HCT116 (cell line): Measurements from ENCODE around the gene ATP6V1B1. TPM values are rescaled to one million over a fixed set of nuclear protein-coding genes. Genes with fewer than 3 reads are reported as not detected.
"Not testable (repeated sequence)": the region's sequence is repeated elsewhere in the genome, so short reads cannot be mapped to it uniquely, and the experiment has no call there.

ENCODE experiments used
- ATAC-seq: fragments of 200-7000 bp; cut with Tn5 transposase; 2 replicates; pipeline ENCODE4 v1.9.1; 2020; ENCODE audit warnings: mild to moderate bottlenecking, moderate library complexity
- BruUV-seq: library from RNA; stranded (reverse); fragments of 400-500 nt; replicated peaks from 2 replicates; lab custom pipeline; 2021; lab: Mats Ljungman, UMichigan
- CTCF ChIA-PET: fragments of 300-600 bp; sonication (Branson Sonifier 250); formaldehyde crosslinking; loops from one replicate; lab custom pipeline; 2021; ENCODE audit warnings: antibody characterized with exemption; lab: Charles Lee
- POLR2A ChIA-PET: fragments of 300-600, 350-600 bp; sonication (Branson Sonifier 250); formaldehyde crosslinking; loops from one replicate; lab custom pipeline; 2021; ENCODE audit warnings: antibody characterized with exemption; lab: Charles Lee
- RAD21 ChIA-PET, 2 experiments: fragments of 300-600 bp; sonication (Branson Sonifier 250); formaldehyde crosslinking; loops; one replicate each; lab custom pipeline; 2023; ENCODE audit warnings: low total read pairs in 2 of 2; ENCODE audit not compliant: uncharacterized antibody in 2 of 2, unreplicated experiment in 2 of 2, low non-redundant PET in 1 of 2; lab: Charles Lee
- DNase-seq: peaks from one replicate; pipeline ENCODE4 v3.0.0-alpha.2; 2010; ENCODE audit warnings: low read depth, low spot score
- H2AFZ ChIP-seq: fragments of 200-600 bp; shearing (Covaris generic), sonication (generic); 2 replicates; pipeline ENCODE4 v1.6.1; 2017; ENCODE audit warnings: low read depth, mixed run types, mixed read lengths, antibody characterized with exemption, low read length; ENCODE audit not compliant: poor library complexity, severe bottlenecking
- H3K27ac ChIP-seq: 2 replicates; pipeline ENCODE4 v1.5.1; 2012; ENCODE audit warnings: low read depth, low read length
- H3K27me3 ChIP-seq: fragments of 200-600 bp; sonication (generic); 2 replicates; pipeline ENCODE4 v1.6.1; 2016; ENCODE audit warnings: mixed run types, low read length, mixed read lengths; ENCODE audit not compliant: insufficient read depth
- H3K36me3 ChIP-seq, 2 experiments: fragments of 200-500 bp in 1 of 2; fragments of 200-600 bp in 1 of 2; sonication (Bioruptor generic) in 1 of 2; sonication (generic) in 1 of 2; 2 replicates each; pipeline versions ENCODE4 v1.5.1 to v1.6.1; 2014 to 2016; ENCODE audit warnings: low read length in 2 of 2, inconsistent platforms in 1 of 2, mixed read lengths in 1 of 2, mixed run types in 1 of 2; ENCODE audit not compliant: insufficient read depth in 2 of 2, control insufficient read depth in 1 of 2
- H3K4me1 ChIP-seq, 2 experiments: fragments of 200-600 bp in 1 of 2; sonication (generic) in 1 of 2; 2 replicates each; pipeline versions ENCODE4 v1.5.1 to v1.6.1; 2012 to 2017; ENCODE audit warnings: low read length in 2 of 2, inconsistent platforms in 1 of 2, mild to moderate bottlenecking in 1 of 2, mixed read lengths in 1 of 2, mixed run types in 1 of 2, moderate library complexity in 1 of 2; ENCODE audit not compliant: insufficient read depth in 2 of 2, control insufficient read depth in 1 of 2
- H3K4me2 ChIP-seq: fragments of 200-600 bp; sonication (generic); 2 replicates; pipeline ENCODE4 v1.6.1; 2017; ENCODE audit warnings: mixed run types, low read length, mixed read lengths
- H3K4me3 ChIP-seq, 2 experiments: fragments of 200-600 bp in 1 of 2; sonication (generic) in 1 of 2; replicated peaks in 1 of 2; 2 replicates each; pipeline ENCODE4 v1.5.1; 2011 to 2016; ENCODE audit warnings: low read length in 2 of 2, control low read depth in 1 of 2, low read depth in 1 of 2, mild to moderate bottlenecking in 1 of 2, mixed read lengths in 1 of 2, mixed run types in 1 of 2
- H3K79me2 ChIP-seq: fragments of 200-600 bp; sonication (generic); 2 replicates; pipeline ENCODE4 v1.6.1; 2017; ENCODE audit warnings: mild to moderate bottlenecking, mixed run types, low read length, moderate library complexity, mixed read lengths; ENCODE audit not compliant: insufficient read depth
- H3K9ac ChIP-seq: fragments of 200-600 bp; sonication (generic); 2 replicates; pipeline ENCODE4 v1.6.1; 2016; ENCODE audit warnings: low read length, mixed read lengths
- H3K9me2 ChIP-seq: fragments of 200-600 bp; sonication (generic), shearing (Covaris generic); 2 replicates; pipeline ENCODE4 v1.6.1; 2017; ENCODE audit warnings: mixed run types, mild to moderate bottlenecking, moderate library complexity; ENCODE audit not compliant: insufficient read depth
- H3K9me3 ChIP-seq, 2 experiments: fragments of 200-500 bp in 1 of 2; fragments of 200-600 bp in 1 of 2; sonication (Bioruptor generic) in 1 of 2; sonication (generic) in 1 of 2; 2 replicates each; pipeline ENCODE4 v1.6.1; 2014 to 2017; ENCODE audit warnings: low read length in 2 of 2, mixed read lengths in 2 of 2, inconsistent platforms in 1 of 2, low read depth in 1 of 2, mild to moderate bottlenecking in 1 of 2, mixed run types in 1 of 2, moderate library complexity in 1 of 2; ENCODE audit not compliant: control insufficient read depth in 1 of 2, insufficient read depth in 1 of 2
- H4K20me1 ChIP-seq: fragments of 200-600 bp; sonication (generic), shearing (Covaris generic); 2 replicates; pipeline ENCODE4 v1.6.1; 2017; ENCODE audit warnings: mixed run types, mild to moderate bottlenecking, moderate library complexity; ENCODE audit not compliant: insufficient read depth
- CEBPB ChIP-seq: IDR thresholded peaks from 2 replicates; pipeline ENCODE4 v1.6.1; 2012; ENCODE audit warnings: low read depth
- EGR1 ChIP-seq: IDR thresholded peaks from 2 replicates; pipeline ENCODE4 v1.6.1; 2012; ENCODE audit warnings: low read depth
- ELF1 ChIP-seq: IDR thresholded peaks from 2 replicates; pipeline ENCODE4 v1.6.1; 2012; ENCODE audit warnings: low read depth, borderline replicate concordance
- FOSL1 ChIP-seq: IDR thresholded peaks from 2 replicates; pipeline ENCODE4 v1.6.1; 2012; ENCODE audit warnings: low read depth
- POLR2A ChIP-seq: IDR thresholded peaks from 2 replicates; pipeline ENCODE4 v1.7.0; 2011; ENCODE audit warnings: borderline replicate concordance; ENCODE audit not compliant: insufficient read depth, insufficient read length; ENCODE audit errors: extremely low read depth
- RAD21 ChIP-seq: IDR thresholded peaks from 2 replicates; pipeline ENCODE4 v1.6.1; 2012; ENCODE audit warnings: low read depth, mild to moderate bottlenecking
- SIN3A ChIP-seq: IDR thresholded peaks from 2 replicates; pipeline ENCODE4 v1.6.1; 2012; ENCODE audit warnings: low read depth
- SP1 ChIP-seq: IDR thresholded peaks from 2 replicates; pipeline ENCODE4 v1.6.1; 2012; ENCODE audit warnings: low read depth
- SRF ChIP-seq: IDR thresholded peaks from 2 replicates; pipeline ENCODE4 v1.6.1; 2012; ENCODE audit warnings: low read depth
- TCF7L2 ChIP-seq: IDR thresholded peaks from 2 replicates; pipeline ENCODE4 v1.7.0; 2011; ENCODE audit warnings: borderline replicate concordance, inconsistent platforms; ENCODE audit not compliant: insufficient read depth, insufficient read length; ENCODE audit errors: extremely low read depth
- YY1 ChIP-seq: IDR thresholded peaks from 2 replicates; pipeline ENCODE4 v1.6.1; 2011; ENCODE audit warnings: low read length, low read depth, moderate library complexity, mild to moderate bottlenecking; ENCODE audit not compliant: insufficient replicate concordance; ENCODE audit errors: extremely low read depth
- ZFX ChIP-seq: fragments of 450-650 bp; IDR thresholded peaks from 2 replicates; pipeline ENCODE4 v1.6.1; 2017
- ZNF274 ChIP-seq: fragments of 200-500 bp; sonication (Bioruptor generic); IDR thresholded peaks from 2 replicates; pipeline ENCODE4 v1.6.1; 2014; ENCODE audit warnings: mild to moderate bottlenecking, low read depth, low read length, inconsistent platforms
- intact Hi-C: fragments of 100-400 bp; cut with micrococcal nuclease; formaldehyde crosslinking; loops from 2 replicates; pipeline ENCODE4 v1.10.0; 2022
- total RNA-seq: library from RNA; stranded (reverse); gene quantifications from one replicate; pipeline ENCODE4 v1.2.1, GENCODE V29; 2021; ENCODE audit not compliant: unreplicated experiment
- TF ChIP-seq, protein P1 (sequence below): IDR thresholded peaks from 2 replicates; pipeline ENCODE4 v1.6.1; 2012; ENCODE audit warnings: low read depth
- TF ChIP-seq, protein P2 (sequence below): IDR thresholded peaks from 2 replicates; pipeline ENCODE4 v1.6.1; 2011; ENCODE audit warnings: mild to moderate bottlenecking, low read length, moderate library complexity; ENCODE audit not compliant: insufficient replicate concordance; ENCODE audit errors: extremely low read depth
- TF ChIP-seq, protein P3 (sequence below): IDR thresholded peaks from 2 replicates; pipeline ENCODE4 v1.6.1; 2012
- TF ChIP-seq, protein P4 (sequence below): IDR thresholded peaks from 2 replicates; pipeline ENCODE4 v1.6.1; 2012

Gene ATP6V1B1
- total RNA-seq, 1 experiment from 2014 or later, result 0.74 TPM

DNA sequence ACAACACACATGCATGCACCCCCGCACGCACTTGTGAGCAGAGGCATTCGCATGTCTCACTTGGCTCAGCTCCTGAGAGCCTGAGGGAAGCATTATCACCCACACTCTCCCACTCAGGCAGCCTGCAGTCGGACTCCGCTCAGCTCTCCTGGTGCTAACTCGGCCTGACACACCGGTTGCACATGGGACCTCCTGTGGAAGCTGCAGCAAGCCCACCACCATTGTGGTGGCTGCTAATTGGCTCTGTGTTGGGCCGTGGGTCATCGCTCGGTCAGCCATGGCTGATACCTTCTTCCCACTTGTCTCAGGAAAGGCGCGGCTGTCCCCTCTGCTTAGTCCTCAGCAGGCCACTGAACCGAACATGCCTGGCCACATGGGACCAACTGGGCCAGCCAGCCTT lies 72.6 kb downstream of the ATP6V1B1 start:
- POLR2A ChIA-PET, result no interaction called here
- BruUV-seq, result no TSS peak
- H3K9me3 ChIP-seq, result no peaks in the 10 kb centered on the region
- no peaks in the 10 kb centered on the region for H3K27me3 ChIP-seq
- no peak overlapping the region for H3K27ac ChIP-seq
- H3K79me2 ChIP-seq, result no peaks in the 10 kb centered on the region
- intact Hi-C loops, result no loop called here
- no peaks in the 10 kb centered on the region for H4K20me1 ChIP-seq
- RAD21 ChIA-PET, result no interaction called here
- no peak overlapping the region for H2AFZ ChIP-seq
- no peak overlapping the region for H3K9ac ChIP-seq
- H3K4me2 ChIP-seq, result no peak overlapping the region
- no peaks in the 10 kb centered on the region for H3K4me1 ChIP-seq
- no peak for DNase-seq
- CTCF ChIA-PET, result no interaction called here
- no peaks in the 10 kb centered on the region for H3K36me3 ChIP-seq
- ATAC-seq, result no peak
- H3K9me2 ChIP-seq, result no peaks in the 10 kb centered on the region
- TF ChIP-seq FOSL1, result no peak
- no peak for TF ChIP-seq SRF
- TF ChIP-seq SP1, result no peak
- no peak for TF ChIP-seq SIN3A
- TF ChIP-seq, protein P1, sequence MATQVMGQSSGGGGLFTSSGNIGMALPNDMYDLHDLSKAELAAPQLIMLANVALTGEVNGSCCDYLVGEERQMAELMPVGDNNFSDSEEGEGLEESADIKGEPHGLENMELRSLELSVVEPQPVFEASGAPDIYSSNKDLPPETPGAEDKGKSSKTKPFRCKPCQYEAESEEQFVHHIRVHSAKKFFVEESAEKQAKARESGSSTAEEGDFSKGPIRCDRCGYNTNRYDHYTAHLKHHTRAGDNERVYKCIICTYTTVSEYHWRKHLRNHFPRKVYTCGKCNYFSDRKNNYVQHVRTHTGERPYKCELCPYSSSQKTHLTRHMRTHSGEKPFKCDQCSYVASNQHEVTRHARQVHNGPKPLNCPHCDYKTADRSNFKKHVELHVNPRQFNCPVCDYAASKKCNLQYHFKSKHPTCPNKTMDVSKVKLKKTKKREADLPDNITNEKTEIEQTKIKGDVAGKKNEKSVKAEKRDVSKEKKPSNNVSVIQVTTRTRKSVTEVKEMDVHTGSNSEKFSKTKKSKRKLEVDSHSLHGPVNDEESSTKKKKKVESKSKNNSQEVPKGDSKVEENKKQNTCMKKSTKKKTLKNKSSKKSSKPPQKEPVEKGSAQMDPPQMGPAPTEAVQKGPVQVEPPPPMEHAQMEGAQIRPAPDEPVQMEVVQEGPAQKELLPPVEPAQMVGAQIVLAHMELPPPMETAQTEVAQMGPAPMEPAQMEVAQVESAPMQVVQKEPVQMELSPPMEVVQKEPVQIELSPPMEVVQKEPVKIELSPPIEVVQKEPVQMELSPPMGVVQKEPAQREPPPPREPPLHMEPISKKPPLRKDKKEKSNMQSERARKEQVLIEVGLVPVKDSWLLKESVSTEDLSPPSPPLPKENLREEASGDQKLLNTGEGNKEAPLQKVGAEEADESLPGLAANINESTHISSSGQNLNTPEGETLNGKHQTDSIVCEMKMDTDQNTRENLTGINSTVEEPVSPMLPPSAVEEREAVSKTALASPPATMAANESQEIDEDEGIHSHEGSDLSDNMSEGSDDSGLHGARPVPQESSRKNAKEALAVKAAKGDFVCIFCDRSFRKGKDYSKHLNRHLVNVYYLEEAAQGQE, result no peak
- TF ChIP-seq, protein P2, sequence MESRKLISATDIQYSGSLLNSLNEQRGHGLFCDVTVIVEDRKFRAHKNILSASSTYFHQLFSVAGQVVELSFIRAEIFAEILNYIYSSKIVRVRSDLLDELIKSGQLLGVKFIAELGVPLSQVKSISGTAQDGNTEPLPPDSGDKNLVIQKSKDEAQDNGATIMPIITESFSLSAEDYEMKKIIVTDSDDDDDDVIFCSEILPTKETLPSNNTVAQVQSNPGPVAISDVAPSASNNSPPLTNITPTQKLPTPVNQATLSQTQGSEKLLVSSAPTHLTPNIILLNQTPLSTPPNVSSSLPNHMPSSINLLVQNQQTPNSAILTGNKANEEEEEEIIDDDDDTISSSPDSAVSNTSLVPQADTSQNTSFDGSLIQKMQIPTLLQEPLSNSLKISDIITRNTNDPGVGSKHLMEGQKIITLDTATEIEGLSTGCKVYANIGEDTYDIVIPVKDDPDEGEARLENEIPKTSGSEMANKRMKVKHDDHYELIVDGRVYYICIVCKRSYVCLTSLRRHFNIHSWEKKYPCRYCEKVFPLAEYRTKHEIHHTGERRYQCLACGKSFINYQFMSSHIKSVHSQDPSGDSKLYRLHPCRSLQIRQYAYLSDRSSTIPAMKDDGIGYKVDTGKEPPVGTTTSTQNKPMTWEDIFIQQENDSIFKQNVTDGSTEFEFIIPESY, result no peak
- no peak for TF ChIP-seq CEBPB
- no peak for TF ChIP-seq ELF1
- no peak for TF ChIP-seq TCF7L2
- no peak for TF ChIP-seq EGR1
- TF ChIP-seq YY1, result no peak
- TF ChIP-seq RAD21, result no peak
- TF ChIP-seq, protein P3, sequence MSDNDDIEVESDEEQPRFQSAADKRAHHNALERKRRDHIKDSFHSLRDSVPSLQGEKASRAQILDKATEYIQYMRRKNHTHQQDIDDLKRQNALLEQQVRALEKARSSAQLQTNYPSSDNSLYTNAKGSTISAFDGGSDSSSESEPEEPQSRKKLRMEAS, result no peak
- TF ChIP-seq, protein P4, sequence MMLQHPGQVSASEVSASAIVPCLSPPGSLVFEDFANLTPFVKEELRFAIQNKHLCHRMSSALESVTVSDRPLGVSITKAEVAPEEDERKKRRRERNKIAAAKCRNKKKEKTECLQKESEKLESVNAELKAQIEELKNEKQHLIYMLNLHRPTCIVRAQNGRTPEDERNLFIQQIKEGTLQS, result no peak
- no peak for TF ChIP-seq ZNF274
- no peak for TF ChIP-seq POLR2A
- TF ChIP-seq ZFX, result no peak
- TF ChIP-seq, all 23 proteins: peak for 0
- H3K4me3 ChIP-seq, result no peak overlapping the region

DNA sequence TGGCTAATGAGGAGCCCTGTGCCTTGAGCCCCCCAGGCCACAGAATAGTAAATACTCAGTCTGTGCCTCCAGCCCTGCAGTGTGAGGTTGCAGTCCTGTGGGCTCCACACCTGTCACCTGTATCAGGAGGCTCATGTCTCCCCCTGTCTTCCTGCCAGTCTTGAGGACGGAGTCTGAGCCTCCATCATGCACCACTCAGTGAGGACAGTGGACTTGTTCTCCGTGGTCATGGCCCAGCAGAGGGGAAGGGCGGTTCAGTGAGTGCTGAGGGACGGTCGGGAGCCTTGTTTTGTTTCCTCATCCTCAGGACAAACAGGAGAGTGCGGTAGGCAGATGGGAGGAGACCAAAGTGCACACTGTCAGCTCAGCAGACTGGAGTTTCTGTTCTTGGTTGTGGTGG lies 76.1 kb downstream of the ATP6V1B1 start:
- H3K4me3 ChIP-seq, H3K27me3 ChIP-seq, H4K20me1 ChIP-seq, POLR2A ChIA-PET, H3K4me1 ChIP-seq, H3K9me3 ChIP-seq, BruUV-seq, H3K9me2 ChIP-seq, ATAC-seq, H3K4me2 ChIP-seq, CTCF ChIA-PET, RAD21 ChIA-PET, H3K79me2 ChIP-seq, H3K9ac ChIP-seq, H2AFZ ChIP-seq, intact Hi-C loops, H3K36me3 ChIP-seq, H3K27ac ChIP-seq, DNase-seq: not testable (repeated sequence)
